GM12892 (cell line): ENCODE measurements around the gene CHMP6.

Experiments used
- DNase-seq: peaks from one replicate; pipeline ENCODE4 v3.0.0; 2011; ENCODE audit not compliant: insufficient read length
- FAIRE-seq: peaks from 2 replicates; lab custom pipeline; 2011; peaks lifted over from hg19 to GRCh38; lab: Jason Lieb, UNC
- POLR2A ChIP-seq: IDR thresholded peaks from 2 replicates; pipeline ENCODE4 v1.6.1; 2011; ENCODE audit warnings: low read depth, low read length, control low read depth
- POLR2AphosphoS5 ChIP-seq: IDR thresholded peaks from 2 replicates; pipeline ENCODE4 v1.6.1; 2011; ENCODE audit warnings: low read depth, low read length, control low read depth
- TAF1 ChIP-seq: IDR thresholded peaks from 2 replicates; pipeline ENCODE4 v1.6.1; 2011; ENCODE audit warnings: low read depth, mild to moderate bottlenecking, control low read depth, low read length, borderline replicate concordance

The CHMP6 gene

GRCh38 chr17:81048827-81049371 is 57.3 kb downstream of the CHMP6 start:
- no peak for FAIRE-seq
- no peak for TF ChIP-seq POLR2AphosphoS5
- TF ChIP-seq POLR2A, result no peak
- no peak for TF ChIP-seq TAF1
- no peak for DNase-seq

- no peak for DNase-seq
- TF ChIP-seq TAF1 (no peak), POLR2A (no peak), POLR2AphosphoS5 (no peak)
- FAIRE-seq, result no peak
Observed at GRCh38 chr17:81049372-81049911, 57.8 kb downstream of the CHMP6 start.
